ENCODE data around the gene ADAMTS2.

ADAMTS2 gene

DNA sequence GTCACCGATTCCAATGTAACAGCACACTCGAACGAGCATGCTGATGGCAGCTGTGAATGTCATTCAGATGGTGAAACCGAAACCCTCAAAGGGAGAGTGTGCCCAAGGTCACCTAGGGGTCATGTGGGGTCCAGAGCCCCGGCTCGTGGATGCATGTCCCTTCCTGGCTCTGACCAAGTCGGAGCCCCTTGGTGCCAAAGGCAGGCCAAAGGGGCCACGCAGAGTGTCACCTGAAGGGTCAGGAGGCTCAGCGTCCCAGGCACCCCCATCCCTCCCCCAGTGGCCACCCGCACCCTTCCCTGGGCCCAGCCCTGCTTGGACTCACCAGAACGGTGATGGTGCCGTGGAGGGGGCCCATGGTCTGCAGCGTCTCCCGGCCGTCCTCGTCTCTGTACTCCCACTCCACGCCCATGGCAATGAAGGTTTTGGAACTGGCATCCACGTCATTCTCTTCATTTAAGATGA is 215.6 kb downstream of the ADAMTS2 start:
- DNase-seq (ENCODE audit: low read depth in 1 of 2, low spot score in 1 of 2): no peak

DNA sequence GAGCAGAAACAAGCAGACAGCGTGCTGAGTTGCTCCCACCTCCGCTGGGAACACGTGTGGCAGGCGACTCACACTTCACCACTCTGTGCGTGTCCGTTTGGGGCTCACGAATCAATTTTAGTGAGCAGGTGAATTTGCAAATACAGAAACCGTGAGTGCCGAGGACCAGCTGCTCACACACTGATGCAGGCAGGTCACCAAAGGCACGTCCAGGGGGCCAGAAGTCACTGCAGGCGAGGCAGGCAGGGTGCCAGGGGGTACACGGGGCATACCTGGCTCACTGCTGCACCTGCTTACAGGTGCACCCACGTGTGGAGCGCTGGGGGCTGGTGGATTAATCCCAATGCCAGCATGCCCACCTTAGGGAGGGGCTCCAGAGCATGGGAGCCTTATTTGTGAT is 216.3 kb downstream of the ADAMTS2 start:
- DNase-seq (ENCODE audit: low read depth in 1 of 2, low spot score in 1 of 2): no peak

DNA sequence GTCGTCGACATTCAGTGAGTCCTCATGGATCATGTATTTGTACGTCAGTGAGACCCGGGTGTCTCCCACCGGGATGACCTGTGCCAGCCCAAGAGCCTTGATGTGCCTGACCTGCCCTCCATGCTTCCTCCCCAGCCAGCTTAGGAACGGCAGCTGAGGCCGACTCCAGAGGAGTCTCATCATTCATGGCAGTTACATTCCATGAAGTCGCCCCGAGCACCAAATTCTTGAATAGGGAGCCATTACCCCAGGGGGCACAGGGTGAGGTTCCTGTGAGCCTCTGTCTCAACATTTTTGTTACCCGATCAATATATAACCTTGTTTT is 217.3 kb downstream of the ADAMTS2 start:
- DNase-seq (ENCODE audit: low read depth in 1 of 2, low spot score in 1 of 2): no peak

DNA sequence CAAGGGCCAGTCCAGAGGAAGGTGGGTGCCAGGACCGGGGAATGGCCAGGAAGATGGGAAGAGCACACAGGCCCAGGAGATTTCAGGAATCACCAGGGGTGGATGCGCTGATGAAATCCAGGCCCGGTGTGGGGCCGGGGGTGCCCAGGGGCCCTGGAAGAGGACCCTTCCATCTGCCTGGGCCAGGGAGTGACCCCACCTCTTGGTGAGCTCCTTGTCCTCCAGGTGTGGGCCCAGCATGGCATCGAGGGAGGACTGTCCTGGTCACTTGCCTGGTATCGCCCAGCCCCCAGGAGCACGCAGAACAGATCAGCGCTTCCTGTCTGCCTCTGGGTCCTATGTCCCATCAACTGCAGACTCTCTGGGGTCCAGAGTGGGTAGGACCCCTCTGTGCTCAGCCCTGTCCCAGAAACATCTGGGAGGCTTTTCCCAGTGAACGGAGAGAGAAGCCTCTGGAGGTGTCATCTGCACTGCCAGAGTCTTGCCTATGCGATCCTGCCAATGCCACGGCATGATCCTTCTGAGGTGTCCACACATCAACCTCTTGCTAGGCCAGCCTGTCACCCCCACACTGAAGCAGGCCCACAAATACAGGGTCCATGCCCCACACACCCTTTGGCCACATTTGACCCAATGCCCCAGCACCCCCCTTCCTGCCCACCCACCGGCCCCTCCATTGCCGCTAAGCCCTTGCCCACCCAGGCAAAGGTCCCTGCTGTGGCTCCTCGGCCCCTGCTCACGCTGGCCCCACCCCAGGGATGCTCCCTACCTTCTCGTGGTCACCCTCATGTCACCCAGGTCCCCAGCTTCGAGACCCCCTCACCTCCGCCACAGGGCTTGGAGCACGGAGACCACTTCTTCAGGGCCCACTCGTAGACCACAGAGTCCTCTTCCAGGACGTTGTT is 217.9 kb downstream of the ADAMTS2 start:
- DNase-seq (ENCODE audit: low read depth in 1 of 2, low spot score in 1 of 2): no peak

DNA sequence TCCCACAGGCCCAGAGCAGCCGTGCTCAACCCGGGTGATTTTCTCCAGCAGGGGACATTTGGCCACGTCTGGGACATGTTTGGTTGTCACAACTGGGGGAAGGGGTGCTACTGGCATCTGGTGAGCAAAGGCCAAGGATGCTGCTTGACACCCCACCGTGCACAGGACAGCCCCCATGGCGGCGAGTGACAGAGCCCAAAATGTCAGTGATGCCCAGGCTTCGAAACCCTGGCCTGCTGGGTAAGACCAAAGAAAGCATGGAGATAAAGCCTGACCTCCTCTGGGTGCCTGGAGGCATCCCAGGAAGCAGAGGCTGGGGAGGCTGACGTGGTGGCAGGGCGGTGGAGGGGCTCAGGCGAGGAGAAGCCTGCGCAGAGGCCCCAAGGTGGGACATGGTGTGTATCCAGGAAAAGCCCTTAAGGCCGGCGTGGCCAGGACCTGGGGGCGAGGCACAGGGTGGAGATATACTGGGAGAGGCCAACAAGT is 218.7 kb downstream of the ADAMTS2 start:
- no peak for DNase-seq (ENCODE audit: low read depth in 1 of 2, low spot score in 1 of 2)

DNA sequence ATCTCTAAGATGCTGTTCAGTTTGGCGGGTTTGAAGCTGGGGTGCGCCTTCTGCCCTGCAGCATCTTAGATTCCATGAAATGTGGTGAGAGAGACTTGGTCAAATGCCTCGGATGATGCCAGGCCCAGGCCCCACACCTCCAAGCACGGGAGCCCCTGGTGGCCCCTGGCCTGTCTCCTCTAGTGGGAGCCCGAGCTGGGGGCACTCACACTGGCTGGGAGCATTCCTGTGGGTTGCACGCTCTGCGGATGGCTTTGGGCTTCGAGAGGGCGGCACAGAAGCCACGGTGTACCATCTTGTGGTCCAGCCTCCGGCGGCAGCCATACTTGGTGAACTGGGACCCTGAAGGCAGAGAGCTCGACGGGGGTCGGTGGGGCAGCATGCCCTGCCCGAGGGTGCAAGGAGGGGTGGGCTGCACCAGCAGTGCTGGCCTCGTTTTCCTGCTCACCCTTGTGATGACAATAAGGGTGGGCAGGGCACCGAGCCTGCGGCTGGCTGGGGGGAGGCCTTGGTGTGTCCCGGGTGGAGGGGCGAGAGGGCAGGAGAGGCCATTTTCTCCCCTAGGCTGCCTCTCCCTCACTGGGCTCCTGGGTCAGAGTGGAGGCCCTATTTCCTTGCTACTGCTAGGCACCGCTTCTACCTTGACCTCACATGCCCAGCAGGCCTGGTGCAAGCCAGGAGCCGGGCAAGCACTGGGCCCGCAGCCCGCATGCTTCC is 219.3 kb downstream of the ADAMTS2 start:
- no peak for DNase-seq (ENCODE audit: low read depth in 1 of 2, low spot score in 1 of 2)

DNA sequence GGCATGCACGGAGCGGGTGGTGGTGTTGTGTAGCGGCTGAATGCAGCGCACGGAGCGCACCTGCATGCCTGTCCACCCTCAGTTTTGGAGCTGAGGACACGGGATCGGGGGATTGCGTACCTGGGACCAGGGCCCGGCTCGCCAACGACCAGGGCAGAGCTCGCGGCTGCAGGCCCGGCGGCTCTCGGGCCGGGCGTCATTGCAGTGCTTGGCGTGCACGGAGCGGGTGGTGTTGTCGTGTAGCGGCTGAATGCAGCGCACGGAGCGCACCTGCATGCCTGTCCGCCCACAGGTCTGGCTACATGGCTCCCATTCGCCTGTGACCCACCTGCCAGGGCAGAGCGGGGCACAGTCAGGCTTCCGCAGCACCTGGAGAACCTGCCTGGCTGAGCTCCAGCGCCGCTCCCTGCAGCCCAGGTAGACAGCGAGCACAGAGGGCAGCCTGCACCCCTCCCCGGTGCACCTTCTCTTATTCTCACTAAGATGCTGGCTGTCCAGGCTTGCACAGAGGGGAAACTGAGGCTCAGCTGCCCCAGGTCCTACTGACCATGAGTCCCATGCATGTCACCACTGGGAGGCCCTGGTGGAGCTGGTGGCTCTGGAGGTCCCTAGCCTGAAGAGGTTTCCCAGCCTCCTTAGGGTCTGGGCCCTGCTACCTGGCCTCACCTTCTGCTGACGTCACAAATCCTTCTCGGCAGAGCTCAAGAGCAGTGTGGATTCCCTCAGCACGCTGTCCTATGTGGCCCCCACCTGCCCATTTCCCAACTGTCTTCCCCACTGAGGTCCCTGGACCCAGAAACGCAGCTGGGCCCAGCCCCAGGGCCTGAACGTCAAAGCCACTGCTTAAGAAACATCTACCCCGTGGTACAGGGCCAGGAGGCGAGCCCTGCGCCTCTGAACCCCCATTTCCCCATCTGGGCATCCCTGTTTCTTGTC is 220.1 kb downstream of the ADAMTS2 start:
- DNase-seq (ENCODE audit: low read depth in 1 of 2, low spot score in 1 of 2): no peak

DNA sequence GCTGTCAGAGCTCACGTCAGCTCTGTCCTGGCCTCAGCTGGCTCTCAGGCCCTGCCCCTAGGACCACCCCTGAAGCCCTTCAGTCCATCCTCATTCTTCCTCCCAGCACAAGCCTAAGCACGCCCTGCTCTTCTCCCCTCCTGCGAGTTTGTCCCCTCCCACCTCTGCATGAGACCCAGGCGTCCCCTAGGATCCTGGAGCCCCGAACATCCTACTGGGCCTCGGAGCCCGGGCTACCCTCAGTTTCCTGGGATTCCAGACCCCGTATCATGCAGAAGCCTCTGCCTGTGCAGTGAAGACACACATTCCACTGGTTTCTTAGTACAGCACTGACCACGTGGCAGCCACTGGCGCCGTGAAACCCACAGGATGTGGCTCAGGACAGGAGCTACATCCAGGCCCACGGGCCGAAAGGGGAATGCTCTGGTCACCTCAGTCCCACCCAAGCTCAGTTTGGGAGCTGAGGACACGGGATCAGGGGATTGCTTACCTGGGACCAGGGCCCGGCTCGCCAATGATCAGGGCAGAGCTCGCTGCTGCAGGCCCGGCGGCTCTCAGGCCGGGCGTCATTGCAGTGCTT is 220.9 kb downstream of the ADAMTS2 start:
- no peak for DNase-seq (ENCODE audit: low read depth in 1 of 2, low spot score in 1 of 2)

DNA sequence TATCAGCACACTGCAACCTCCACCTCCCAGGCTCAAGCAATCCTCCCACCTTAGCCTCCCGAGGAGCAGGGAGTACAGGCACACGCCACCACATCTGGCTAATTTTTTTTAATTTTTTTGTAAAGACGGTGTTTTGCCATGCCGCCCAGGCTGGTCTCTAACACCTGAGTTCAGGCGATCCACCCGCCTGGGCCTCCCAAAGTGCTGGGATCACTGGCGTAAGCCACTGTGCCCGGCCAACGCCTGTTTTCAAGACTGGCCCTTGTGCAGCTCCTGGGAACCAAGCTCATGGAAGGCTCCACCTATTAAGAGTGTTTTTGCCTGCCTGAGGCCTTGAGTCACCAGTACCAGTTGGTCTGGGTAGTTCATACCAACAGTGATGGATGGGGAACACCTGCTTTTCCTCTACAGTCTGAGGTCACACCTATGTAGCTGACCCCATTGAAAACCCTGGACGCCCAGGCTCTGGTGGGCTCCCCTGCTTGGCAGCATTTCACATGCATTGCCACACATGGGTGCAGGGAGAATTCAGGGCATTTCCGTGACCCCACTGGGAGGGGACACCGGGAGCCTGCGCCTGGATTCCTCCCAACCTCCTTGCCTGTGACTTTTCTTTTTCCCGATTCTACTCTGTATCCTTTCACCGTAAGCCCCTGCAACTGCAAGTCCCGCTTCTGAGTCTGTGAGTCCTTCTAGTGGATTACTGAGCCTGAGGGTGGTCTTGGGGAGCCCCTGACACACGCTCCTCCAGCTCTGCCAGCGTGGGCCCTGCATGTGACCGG is 221.6 kb downstream of the ADAMTS2 start:
- DNase-seq (ENCODE audit: low read depth in 1 of 2, low spot score in 1 of 2): no peak

DNA sequence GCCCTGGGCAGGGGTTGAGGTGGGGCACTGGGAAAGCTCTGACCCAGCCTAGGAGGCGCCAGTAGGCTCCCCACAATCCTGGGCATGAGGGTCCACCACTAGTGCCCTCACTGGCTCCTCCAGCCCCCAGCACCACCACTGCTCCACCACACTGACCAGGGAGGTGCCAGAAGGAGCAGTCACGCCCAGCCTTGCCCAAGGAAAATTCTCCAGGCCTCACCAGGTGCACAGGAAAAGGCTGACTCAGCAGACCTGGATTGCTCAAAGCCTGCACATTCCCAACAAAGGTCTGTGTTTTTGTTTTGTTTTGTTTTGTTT is 222.2 kb downstream of the ADAMTS2 start:
- DNase-seq (ENCODE audit: low read depth in 1 of 2, low spot score in 1 of 2): no peak

DNA sequence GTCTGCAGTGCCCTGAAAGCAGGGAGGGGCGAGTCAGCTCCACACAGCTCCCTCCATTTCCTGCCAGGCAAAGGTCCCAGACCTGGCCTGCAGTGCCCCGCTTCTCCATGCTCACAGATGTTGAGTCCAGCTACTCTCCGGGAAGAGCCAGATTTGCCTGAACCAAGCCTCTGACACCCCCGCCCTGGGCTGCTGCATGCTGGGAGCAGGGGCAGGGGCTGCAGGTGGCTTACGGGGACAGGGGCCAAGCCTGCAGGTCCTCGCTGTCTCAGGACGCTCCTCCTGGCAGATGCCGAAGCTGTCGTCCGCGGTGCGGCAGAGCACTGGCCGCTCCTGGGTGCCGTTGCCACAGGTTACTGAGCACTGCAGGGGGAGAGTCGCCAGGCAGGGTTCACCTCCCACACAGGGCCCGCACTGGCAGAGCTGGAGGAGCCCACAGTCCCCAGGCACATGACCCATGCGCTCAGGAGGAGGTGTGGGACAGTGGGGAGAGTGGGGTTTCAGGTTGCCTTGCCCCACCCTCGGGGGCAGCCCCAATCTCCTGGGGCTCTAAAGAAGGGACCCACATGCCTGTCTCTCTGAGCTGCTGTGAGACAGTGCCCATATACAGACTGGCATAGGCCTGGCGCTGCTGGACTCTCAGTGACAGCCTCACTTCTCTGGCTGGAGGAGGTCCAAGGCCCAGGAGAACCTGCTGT is 222.7 kb downstream of the ADAMTS2 start:
- DNase-seq (ENCODE audit: low read depth in 1 of 2, low spot score in 1 of 2): no peak

DNA sequence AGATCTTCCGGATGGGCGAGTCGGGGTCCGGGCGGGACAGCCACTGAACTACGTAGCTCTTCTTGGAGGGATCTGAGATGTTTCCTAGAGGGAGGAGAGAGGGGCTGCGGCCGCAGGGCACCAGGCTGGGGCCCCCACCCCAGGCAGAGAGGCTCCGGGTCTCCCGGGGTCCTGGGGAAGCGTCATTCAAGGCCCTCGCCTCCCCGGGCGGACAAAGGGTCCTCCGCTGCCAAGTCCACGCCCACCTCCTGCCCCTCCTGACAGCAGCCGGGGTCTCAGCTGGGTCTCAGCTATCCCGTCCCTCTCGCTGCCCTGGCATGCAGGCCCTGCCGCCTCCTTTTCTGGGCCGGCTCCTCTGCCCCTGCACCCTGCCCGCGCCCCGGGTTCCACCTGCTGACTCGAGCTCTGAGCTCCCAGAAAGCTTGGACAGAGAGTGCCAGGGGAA is 223.6 kb downstream of the ADAMTS2 start:
- DNase-seq (ENCODE audit: low read depth in 1 of 2, low spot score in 1 of 2): no peak

DNA sequence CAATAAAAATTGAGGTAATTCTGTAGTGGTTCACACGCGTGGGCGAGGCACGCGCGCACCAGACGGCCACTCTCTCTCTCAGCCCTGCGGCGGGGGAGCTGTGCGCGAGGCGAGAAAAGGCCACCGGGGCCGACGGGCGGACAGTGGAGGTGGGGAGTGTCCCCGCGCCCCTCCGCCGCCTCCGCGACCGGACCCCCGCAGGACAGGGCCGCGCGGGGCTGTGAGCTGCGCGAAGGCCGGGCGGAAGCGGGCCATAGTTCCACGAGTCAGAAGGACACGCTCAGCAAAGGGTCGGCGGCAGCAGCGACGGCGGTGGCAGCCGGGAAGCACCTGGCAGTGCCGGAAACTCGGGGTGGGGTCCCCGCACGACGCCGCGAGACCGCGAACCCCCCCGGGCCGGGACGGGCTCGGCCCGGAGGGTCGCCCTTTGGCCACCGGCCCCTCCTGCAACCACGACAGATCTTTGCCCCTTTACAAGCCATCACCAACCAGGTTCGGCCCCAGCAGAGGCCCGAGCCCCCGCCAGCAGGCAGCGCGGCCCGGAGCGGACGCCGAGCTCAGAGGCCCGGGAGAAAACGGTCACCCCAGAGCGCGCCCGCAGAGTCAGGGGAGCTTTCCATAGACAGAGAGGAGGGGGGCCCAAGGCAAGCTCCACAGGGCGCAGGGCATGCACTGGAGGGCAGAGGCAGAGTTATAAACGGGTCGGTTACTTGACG is 224.2 kb downstream of the ADAMTS2 start:
- DNase-seq (ENCODE audit: low read depth in 1 of 2, low spot score in 1 of 2): no peak

DNA sequence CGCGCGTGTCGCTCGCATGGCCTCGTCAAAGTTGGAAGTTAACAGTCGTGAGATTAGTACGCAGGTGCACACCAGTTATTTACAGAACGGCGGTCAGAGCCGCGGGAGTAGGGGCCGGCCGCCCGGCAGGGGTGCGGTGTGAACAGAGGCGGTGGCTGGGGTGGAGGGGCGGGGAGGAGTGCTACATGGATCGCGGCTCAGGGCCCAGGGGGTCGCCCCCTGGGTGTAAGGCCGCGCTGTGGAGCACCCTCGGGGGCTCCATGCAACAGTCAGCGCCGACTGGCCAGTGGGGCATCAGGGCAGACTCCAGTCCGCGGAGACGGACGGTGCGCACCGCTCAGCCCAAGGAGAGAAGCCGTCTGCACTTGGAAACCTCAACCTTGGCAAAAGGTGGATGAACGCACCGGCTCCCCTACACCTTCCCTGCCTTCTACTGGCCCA is 224.8 kb downstream of the ADAMTS2 start:
- DNase-seq (ENCODE audit: low read depth in 1 of 2, low spot score in 1 of 2): no peak

DNA sequence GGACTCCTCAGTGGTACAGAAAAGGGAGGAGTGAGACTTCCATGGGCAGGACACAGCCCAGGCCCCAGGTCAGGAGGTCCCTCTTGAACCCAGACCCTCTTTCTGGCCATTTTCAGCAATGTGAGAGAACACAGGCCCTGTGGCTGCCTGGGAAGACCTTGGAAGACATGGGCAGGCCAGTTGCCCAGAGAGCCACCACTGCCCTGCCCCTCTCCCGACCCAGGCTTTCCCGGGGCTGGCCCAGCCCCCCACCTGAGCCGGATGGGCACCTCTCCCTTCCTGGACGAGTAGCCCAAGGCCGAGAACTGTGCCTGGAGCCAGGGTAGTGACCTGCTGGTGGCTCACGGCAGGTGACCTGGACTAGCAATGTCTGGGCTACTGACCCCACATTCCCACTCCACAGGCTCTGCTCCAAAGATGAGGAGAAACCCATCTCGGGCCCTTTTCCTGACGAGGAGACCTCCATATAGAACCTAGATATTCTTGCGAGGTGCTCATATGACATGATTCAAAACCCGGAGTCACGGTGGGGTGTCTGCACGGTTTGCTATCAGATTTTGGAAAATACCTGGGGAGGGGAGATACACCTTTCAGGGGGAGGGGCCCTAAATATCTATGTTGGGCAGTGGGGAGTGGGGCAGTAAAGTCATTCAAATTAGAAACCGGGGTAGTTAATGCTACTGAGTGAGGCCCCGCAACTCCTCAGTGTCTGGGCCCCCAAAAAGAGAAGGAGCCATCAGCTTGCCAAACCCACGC is 225.7 kb downstream of the ADAMTS2 start:
- DNase-seq (ENCODE audit: low read depth in 1 of 2, low spot score in 1 of 2): no peak

DNA sequence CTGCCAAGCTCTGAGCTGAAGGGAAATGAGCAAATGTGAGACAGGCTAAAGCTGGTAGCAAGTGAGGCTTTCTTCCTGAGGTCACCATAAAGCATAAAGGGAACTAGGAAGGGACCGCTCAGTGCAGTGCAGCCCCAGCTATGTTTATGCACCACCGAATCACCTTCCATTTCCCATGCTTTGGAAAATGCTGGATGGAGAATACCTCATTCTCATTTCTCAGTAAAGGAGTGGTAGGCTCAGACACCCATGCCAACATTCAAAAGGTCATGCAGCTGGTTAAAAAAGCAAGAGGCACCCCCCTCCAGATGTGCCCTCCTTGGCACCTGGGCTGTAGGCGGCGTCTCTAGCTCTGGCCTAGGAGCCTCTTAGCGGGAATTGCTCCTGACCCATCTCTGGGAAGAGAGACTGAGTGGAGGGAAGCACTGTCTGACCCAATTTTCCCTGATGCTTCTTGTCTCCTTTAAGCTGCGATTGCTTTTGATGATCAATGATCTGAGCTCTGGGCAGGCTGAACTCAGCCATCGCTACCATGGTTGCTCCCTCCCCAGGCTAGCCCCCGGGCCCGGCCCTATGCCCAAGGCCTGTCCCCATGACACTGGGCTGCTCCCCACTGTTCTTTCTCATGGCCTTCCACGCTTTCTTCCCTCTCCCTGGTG is 226.4 kb downstream of the ADAMTS2 start:
- no peak for DNase-seq (ENCODE audit: low read depth in 1 of 2, low spot score in 1 of 2)

DNA sequence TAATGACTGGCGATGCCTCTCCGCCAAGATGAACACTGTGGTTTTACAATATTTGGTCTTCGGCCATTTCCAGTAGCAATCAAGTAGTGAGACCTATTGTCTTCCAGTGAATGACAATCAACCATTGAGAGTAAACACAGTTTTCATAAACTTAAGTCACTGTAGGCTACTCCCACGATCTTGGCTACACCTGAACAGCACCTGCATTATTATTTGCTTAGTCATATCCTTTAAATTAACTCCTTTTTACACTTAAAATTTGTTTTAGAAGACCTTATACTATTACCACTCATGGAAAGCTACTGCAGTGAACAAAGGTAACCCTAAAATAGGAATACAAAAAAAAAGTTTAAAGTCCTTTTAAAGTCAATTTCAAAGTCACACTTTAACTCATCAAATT is 226.9 kb downstream of the ADAMTS2 start:
- DNase-seq (ENCODE audit: low read depth in 1 of 2, low spot score in 1 of 2): no peak
